ENCODE results near the gene GP1BA. TPM values are rescaled to one million over a fixed set of nuclear protein-coding genes. Genes with fewer than 3 reads are reported as not detected.
A peak's percentile ranks its signal among the peaks of the same experiment; 100 is the strongest.

The GP1BA gene
- total RNA-seq, 1 donor from 2014 or later = not detected

DNA sequence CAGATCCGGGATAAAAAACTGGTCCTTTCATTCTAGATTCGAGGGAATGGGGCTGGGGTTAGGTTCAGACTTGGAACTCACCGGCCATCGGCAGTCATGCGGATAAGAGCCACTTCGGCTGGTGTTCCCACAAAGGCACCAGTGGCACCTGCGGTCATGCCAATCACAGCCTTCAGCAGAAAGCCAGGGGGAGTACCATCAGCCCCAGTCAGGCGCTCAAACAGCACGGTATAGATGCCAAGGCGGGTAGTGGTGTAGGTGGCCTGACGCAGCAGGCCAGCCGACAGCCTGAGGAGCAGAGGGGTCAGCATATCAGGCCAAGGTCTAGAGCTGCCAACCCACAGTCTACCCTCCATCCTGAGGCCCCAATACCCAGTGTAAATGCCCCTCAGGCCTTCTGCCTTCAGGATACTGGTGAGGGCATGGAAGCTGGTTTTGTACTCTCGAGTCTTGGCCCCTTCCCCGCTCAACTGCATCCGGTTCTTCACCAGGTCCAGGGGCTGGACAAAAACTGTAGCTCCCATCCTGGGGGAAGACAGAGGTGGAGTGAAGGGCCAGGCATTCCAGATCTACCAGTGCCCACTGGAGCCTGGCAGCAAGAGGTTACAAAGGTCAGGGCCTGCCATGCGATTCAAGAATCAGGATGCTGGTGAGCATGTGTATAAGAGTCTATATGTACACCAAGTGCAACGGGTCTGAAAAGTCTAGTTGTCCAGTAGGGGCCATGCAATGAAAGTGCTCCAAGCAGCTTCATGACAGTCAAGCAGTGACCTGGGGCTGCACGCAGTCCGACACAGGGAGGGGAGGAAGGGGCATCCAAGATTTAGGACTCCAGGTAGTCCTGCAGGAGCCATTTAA, 6.8 kb downstream of the GP1BA start:
- no peak for DNase-seq (ENCODE audit: low spot score)

DNA sequence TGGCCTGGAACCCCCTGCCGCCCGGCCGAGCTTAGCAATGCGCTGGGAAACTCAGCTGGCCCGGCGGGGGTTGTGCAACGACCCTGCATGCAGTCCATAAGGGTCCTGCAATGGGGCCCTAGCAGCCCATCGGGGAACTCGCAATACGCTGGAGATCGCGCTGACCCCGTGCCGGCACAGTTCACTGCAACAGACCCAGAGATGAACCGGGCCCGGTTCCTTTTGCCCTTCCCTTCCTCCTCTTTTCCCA, 7.4 kb downstream of the GP1BA start:
- no peak for DNase-seq (ENCODE audit: low spot score)

DNA sequence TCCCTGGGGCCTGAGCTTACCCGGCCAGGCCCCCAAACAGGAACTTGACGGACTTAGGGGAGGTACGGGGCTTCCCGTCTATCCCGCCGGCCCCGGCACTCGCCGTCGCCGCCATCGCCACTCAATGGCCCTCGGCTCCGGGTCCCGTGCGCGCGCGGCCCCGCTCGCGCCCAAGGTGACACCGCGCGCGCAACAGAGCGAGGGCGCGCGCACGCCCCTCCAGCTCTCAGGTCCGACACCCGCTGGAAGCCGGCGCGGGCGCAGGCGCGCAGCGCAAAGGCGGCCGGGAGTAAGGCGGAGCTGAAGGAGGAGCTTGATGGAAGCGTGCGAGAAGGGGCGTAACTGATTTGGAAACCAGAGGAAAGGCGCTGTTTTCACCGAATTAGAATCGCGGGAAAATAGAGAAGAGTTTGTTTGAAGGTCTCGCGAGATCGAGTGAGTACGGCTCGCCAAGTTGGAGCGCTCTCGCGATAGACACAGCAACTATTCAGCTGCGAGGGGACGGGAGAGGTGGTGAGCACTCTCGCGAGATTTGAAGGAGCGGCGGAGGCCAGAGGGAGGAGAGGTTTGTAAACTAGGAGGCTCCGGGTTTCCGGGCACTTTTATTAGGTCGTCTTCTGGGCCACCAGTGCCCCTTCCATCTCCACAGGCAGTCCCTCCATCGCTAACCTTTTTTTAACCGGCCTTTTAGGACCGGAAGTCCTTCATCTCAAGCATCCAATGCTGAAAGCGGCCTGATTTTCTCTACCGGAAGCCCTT, 7.9 kb downstream of the GP1BA start, which contains the start of the genes RNF167 and SLC25A11:
RNF167 (plus strand) TSS at position 473 of the 759 bp plus-strand sequence. CDS start 642 bp downstream, outside the sequence.
SLC25A11 (minus strand) TSS at position 251 of the 759 bp plus-strand sequence; CDS start at position 115, 136 bp downstream.
- peak; percentile 97 for DNase-seq (ENCODE audit: low spot score)

DNA sequence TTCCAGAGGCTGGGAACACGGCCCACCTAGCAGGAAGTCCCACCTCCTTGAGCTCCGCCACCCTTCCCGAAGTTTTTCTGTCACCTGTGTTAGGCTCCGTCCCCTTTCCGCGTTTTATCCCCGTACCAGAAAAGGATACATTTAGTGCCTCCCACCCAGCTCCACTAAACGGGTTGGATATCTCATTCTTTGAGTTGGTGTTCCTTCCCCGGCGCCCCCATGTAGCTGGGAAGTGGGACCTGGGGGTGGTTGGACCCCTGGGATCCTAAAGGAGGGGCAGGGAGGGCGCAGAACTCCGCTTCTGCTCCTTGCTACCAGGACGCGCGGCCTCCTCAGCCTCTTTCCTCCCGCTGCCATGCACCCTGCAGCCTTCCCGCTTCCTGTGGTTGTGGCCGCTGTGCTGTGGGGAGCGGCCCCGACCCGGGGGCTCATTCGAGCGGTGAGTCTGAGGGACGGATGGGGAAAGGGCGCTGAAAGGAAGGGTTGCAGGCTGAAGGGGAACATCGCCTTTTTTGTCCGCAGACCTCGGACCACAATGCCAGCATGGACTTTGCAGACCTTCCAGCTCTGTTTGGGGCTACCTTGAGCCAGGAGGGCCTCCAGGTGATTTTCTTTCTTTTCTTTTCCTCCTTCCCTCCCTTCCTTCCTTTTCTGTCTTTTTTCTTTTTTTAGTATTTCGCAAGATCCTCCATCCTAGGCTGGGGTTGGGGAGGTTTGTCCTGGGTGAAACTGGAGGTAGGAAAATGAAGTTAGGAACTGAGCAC, 8.7 kb downstream of the GP1BA start:
- DNase-seq (ENCODE audit: low spot score) = no peak

DNA sequence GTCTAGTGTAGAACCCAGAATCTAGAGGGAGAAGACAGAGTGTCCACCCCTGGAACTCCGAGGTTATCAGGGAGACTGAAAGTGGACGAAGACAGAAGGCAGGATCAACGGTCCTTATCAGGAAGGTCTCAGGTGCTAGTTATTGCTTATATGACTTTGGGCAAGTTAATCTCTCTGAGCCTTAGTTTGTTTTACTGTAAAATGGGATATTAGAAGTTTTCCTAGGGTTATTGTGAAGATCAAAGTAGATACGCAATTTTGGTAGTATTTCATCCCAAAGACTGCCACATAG, 9.2 kb downstream of the GP1BA start:
- no peak for DNase-seq (ENCODE audit: low spot score)

DNA sequence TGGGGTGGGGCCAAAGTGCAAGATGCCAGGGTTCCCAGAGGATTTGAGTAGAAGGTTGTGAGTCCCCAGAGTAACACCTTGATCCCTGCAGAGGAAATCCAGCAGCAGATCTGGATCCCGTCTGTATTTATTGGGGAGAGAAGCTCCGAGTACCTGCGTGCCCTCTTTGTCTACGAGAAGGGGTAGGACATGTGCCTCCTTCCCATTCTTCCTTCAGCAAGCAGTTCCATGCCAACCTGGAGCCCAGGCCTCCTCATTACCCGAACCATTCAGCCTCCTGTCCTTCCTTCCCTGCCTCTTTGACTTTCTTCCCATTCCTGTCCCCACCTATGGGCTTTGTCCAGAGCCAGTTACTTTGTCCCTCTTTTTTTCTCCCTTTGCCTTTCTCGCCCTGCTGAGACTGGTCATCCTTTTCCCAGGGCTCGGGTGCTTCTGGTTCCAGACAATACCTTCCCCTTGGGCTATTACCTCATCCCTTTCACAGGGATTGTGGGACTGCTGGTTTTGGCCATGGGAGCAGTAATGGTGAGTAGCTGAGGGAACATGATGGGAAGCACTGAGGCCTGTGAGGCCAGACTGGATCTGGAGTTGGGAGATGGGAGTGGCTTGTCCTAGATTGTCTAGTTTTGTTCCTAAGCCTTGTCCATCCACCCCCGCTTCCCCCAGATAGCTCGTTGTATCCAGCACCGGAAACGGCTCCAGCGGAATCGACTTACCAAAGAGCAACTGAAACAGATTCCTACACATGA, 10.9 kb downstream of the GP1BA start:
- no peak for DNase-seq (ENCODE audit: low spot score)

DNA sequence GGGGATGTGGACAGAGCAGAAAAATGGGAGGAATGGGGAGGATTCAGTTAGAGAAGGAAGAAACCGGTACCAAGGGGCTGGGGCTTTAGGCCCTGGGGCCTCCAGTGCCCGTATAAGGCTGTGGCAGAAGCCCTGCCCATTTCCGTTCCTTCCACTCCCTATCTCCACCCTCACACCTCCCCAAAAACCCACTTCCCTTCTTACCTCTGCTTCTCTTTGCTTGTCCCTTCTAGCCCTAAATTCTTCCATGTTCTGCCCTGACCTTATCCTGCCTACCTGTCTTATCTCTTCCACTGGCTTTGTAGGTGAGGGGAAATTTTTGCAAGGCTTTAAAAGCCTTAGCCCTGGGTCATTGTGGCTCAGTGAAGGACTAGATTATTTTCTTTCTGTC, 12.1 kb downstream of the GP1BA start:
- DNase-seq (ENCODE audit: low spot score) = no peak

DNA sequence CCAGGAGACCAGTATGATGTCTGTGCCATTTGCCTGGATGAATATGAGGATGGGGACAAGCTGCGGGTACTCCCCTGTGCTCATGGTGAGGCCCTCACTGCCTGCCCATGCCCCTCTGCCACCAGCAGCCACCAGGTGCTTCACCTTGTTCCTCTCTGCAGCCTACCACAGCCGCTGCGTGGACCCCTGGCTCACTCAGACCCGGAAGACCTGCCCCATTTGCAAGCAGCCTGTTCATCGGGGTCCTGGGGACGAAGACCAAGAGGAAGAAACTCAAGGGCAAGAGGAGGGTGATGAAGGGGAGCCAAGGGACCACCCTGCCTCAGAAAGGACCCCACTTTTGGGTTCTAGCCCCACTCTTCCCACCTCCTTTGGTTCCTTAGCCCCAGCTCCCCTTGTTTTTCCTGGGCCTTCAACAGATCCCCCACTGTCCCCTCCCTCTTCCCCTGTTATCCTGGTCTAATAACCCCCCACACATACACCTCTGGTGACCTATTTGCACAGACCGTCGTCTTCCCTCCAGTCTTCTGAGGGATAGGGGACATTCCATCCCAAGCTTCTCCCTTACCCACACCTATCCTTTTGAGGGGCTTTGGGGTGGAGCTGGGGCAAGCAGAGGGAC, 12.6 kb downstream of the GP1BA start:
- no peak for DNase-seq (ENCODE audit: low spot score)

DNA sequence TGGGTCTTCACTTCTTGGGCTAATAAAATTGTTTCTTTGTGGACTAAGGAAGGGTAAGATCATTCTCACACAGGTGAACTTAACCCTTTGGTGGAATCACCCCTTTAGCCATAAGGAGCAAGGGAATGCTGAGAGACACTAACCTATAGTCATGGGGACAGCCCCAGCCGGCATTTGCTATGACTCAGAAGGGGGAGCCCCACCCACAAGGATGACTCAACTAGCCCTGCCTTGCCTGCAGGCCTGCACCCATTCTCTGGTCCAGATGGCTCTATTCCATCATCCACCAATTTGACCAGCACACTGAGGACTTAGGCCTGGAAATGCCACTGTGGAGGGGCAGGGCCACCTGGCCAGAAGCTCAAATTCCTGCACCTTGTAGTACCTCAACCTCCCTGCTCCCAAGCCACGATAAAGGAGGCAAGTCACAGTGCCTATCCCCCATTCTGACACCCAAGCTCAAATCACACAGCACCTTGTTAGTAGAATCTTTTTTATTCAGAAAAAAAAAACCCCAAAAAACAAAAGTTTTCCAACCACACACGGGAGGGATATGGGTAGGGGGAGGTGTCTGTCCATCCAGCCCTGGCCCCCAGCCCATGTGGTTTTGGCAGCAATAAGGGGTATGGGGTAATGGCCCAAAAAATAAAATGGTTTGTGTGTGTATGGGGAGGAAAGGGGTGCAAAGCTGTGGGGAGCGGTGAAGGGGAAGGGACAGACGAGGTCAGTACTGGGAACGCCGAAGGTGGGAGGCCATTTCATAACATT, 13.3 kb downstream of the GP1BA start:
- peak; percentile 80 for DNase-seq (ENCODE audit: low spot score)

DNA sequence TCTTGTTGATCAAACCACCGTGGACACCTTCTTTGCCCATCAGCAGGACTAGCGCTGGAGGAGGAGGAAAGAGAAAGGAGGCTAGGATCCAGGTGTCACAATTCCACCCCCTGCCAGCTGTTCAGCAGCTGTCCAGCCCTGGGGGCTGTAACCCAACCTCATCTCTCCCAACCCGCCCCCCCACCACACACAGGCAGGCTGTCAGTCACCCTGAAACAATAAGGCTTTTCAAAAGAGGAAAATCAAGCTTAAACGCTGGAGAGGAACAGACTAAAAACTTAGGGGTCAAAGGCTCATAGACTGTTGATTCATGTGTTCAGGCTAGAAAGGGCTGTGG, 13.8 kb downstream of the GP1BA start:
- no peak for DNase-seq (ENCODE audit: low spot score)

DNA sequence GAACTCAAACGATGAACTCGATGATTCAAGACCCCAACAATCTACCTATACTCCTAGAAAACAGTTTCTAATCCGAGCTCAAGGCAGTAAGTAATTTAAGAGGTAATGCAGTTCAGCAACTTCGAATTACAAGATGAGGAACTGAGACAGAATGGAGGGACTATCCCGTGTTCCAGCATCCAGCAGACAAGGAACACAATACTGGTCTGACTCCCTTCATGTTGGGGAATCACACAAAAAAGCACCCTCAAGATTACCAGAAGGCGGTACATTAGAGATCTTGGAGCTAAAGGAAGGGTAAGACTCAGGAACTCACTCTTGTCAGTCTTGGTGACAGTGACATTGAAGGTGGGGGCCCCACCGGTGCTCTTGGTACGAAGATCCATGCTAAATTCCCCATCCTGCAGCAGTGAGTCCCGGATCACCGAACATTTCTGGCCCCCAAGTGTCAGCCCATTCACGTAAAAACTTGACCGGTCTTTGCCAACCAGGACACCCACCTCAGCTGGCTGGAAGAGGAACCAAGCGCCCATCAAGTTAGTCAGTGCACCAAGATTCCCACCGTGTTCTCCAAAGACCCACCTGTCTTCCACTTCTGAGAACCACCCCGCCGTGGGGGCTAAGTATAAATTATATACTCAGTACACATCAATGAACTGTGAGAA, 14.4 kb downstream of the GP1BA start:
- no peak for DNase-seq (ENCODE audit: low spot score)

DNA sequence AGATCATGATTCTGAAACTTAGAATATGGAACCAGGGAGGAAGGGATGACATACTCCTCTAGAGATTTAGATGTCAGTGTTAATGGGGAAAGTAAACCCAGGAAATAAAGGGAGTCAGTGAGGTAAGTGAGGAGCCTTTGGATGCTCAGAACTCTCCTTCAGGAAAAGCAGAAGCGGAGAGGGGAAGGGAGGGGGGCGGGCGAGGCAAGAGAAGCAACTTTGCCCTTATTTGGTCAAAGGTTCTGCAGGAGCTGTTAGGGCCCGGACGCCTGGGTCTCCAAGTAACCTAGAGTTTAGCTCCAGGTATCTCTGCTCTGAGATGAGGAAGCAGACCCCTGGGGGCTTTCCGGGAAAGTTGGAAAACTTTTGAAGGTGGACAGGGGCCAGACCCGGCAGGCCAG, 14.9 kb downstream of the GP1BA start:
- no peak for DNase-seq (ENCODE audit: low spot score)

DNA sequence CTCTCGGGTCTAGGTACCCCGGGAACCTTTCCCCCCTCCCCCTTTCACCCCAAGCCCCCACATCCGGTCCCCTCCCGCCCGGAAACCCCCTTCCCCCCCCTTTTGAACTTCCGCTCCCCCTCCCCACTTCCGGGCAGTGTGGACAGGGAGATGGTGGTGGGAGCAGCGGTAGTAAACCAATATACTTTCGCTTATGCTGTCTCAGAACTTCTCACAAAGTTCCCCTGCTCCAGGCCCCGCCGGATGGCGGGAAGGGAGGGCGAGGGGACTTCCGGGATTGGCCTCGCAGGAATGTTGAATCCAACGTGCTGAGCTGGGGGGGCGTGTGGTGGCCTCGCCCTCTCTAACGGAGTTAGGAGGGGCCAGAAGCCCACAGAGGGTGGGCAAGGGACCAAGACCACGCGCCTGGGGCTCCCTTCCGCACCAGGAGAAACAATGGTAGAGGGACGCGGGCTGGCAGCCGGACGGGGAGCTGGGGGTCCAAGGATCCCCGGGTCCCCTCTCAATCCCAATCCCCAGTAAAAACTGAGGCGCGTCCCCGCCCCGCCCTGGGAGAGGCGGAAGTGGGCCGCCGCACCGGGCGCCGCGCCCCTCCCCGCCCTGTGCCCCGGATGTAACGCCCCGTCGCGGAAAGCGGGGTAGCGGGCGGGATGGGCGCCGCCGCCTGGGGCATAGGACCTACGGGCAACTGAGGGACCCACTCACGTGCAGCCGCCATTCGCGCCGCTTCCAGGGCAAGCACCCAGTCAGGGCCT, 15.5 kb downstream of the GP1BA start:
- peak; percentile 79 for DNase-seq (ENCODE audit: low spot score)

DNA sequence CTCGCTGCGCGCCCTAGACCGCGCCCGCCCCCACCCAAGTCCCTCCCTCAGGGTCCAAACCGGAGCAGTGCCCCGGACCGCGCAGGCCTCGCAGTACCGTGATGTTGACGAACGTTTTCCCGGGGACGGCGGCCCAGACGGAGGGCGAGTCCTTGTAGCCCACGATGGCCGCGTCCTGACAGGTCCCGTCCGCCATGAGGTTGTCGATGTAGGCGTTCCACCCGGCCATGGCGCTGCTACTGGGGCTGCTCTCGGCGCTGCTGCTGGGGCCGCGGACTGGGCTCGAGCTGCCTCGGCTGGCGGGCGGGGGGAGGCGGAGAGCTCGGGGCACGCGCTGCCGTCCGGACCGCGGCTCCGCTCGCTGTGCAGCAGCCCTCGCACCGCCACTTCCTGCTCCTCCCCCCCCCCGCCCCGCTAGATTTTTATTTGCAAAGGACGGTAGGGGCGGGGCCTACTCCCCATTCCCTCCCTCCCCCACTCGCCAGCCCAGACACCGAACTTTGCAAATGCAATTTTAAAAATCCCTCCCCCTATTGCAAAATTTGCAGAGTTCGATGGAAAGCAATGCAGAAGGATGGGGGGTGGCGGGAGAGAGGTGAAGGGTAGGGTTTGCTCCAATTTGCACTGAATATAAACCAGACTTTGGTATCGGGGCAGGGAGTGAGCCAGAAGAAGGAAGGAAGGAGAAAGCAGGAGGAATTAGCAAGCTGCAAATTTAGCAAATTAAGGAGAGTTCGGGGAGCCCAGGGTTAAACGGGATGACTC, 16.3 kb downstream of the GP1BA start, which contains the start of gene PFN1:
PFN1 (minus strand) TSS at position 365 of the 765 bp plus-strand sequence; CDS start at position 229, 136 bp downstream.
- DNase-seq (ENCODE audit: low spot score) = peak; percentile 93

DNA sequence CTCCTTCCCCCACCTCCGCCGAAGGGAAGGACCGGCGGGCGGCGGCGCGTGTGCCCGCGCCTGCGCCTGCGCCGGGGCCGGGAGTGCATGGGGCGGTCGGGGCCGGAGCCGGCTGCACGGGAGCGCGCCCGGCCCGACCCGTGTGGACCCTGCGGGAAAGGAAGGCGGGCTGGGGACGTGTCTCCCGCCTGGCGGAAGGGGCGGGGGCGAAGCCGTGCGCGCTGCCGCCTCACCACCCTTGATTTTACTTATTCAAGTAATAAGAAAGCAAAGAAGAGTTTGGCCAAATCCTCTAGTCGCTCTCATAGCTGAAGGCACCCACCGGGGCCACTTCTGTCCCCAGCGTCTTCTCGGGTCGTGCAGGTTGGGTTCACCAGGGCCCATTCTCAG, 16.8 kb downstream of the GP1BA start:
- peak; percentile 86 for DNase-seq (ENCODE audit: low spot score)

DNA sequence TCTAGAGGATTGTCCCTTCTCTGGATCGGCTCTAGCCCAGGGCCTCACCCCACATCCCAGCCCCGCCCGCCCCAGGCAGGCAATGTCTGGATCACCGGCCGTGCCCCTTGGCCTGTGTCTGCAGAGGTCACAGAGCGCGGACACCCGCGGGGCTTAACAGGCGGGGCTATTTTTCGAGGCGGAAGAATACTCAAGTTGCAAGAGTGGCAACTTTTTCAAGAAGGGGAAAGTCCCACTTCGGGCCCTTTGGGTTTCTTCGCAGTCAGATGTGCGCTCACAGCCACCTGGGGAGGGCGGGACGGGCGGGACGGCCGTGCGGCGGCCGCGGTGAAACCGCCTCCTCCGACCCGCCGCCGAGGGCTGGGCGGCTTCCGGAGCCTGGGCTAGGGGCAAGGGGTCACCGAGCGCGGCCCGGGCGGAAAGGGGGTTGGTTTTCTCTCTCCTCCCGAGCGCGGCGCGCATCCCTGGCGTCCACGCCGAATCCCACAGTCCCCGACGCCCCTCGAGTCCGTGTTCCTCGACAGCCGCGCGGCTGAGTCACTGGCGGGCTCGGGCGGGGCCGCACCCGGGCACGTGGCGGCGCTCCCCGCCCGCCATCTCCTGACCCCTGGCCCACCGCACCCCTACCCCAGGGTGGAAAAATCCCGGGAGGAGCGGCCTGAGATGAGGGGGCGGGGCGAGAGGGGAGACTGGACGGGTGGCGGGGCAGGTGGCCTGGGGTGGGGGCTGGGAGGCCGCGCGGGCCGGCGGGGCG, 17.4 kb downstream of the GP1BA start:
- peak; percentile 80 for DNase-seq (ENCODE audit: low spot score)

DNA sequence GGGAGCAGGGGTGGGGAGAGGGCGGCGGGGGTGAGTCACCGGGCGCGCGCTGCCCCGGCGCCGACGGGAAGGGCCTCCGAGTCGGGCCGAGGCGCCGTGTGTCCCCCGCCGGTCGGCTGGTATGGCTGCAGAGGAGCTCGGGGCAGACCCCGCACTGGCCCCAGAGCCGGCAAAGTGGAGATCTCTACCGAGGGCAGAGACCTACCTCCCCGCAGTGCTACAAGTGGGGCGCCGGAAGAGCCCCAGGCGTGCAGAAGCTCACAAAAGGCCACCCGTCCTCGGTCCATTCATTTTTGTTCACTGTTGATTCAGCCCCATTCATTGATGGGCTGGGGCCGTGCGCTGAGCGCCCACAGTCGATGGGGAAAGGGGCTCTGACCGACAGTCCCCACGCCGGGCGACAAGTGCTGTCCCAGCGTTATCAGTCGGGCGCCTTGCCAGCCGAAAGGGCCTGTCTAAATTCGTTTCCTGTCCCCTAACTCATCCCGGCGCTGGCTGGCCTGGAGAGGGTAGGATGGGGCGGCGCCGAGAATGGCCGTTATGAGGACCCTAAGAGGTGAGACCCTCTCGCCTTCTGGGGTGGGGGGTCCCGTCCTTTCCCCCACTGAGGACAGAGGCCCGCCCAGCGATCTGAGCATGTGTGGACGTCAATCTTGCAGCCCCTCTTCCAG, 18.1 kb downstream of the GP1BA start:
- DNase-seq (ENCODE audit: low spot score) = peak; percentile 74

Data from ureter (tissue), 1 donor.